GM21737 (cell line): ENCODE measurements around the gene HGD.

Source experiments
- ATAC-seq: cut with Tn5 transposase; IDR thresholded peaks from one replicate; pipeline ENCODE4 v1.9.1; 2021; ENCODE audit warnings: mild to moderate bottlenecking, moderate library complexity; ENCODE audit not compliant: unreplicated experiment

Gene HGD

GRCh38 chr3:120596116-120596852 lies 85.8 kb downstream of the HGD start, which contains the start of gene NDUFB4:
Gene NDUFB4 (plus strand): TSS chr3:120596336. CDS start chr3:120596360, 24 bp downstream.
- peak; percentile 96 for ATAC-seq

GRCh38 chr3:120595788-120596115 lies 86.3 kb downstream of the HGD start:
- ATAC-seq, result no peak

GRCh38 chr3:120587332-120587975 lies 94.6 kb downstream of the HGD start:
- ATAC-seq, result no peak
